ENCODE data around the gene ODAPH. TPM values are rescaled to one million over a fixed set of nuclear protein-coding genes. Genes with fewer than 3 reads are reported as not detected.
A peak's percentile ranks its signal among the peaks of the same experiment; 100 is the strongest.

ODAPH gene
- total and polyA plus RNA-seq, 4 donors = not detected

DNA sequence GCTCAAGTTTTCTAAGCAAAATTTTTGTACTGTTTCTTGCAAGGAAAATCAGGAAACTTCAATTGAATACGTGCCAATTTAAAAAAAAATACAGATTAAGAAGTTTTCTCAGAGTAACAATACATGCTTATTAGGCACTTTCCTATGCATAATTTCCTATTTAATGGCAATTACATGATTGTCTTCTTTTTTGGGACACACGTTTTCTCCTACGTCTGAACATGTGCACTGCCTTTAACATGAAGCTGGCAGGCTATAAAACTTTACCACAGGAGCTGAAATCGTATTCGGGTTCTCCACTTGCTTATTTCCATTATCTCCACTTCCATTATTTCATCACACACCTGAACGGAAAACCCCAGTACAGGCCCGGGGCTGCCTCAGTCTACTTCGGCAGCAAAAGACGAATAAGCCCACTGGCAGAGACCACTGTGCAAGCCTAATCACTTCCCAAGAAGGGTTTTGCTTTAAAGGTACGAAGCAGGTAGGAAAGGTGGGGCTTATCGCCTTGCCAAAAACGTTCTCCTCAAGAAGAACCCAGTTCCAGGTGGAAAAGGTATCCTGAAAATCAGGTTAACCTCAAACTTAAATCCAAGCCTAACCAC, 42.2 kb upstream of the ODAPH start:
- H3K27ac ChIP-seq (ENCODE audit: low read depth in 1 of 2, low read length in 2 of 2) = peak overlapping the region; percentile 97

DNA sequence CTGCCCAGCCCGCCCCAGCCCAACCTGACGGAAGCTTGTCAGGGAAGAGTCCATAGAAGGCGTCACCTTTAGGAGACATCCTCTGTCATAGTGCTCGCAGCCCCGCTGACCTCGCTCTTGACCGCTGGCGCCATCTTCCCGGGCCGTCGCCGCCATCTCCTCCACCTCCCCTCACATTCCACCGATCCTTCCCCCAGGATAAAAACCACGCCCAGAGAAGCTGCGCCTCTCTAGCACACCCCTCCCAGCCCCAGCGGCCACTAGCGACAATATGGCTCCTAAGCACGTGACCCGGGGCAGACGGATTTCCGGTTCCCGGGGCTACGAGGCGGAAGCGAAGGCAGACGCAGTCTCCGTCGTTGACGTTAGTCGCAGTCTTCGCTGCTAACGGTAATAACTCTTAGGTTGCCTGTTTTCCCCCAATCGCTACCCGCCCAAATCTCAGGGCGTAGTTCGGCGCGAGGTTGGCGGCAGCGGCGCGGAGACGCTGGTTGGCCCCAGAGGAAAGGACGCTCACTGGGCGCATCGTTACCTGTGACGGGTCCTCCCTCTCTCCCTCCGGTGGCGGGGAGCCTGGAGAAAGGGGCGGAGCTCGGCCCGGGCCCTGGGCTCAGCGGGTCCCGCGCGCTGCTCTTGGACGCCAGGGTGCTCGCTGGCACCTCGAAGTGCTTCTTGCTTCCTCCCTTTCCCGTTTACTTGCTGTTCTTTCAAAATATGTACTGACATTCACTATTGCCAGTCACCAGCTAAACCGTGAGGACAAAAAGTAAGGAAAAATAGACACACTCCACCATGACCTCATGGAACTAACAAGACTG, 41.5 kb upstream of the ODAPH start, which contains the start of the genes RCHY1 and THAP6:
Gene RCHY1 (minus strand): TSS at position 273 of the 818 bp plus-strand sequence. CDS start 117 bp downstream, at position 156.
Gene THAP6 (plus strand): TSS at position 343 of the 818 bp plus-strand sequence. CDS start 980 bp downstream, outside the sequence.
- peaks cover 0 to 13% (median 5%) of the 10 kb centered on the region in 4 donors for H3K36me3 ChIP-seq (ENCODE audit: control insufficient read depth in 4 of 4, insufficient read depth in 3 of 4, low read depth in 1 of 4, low read length in 3 of 4)
- DNase-seq (ENCODE audit: low spot score) = peak; percentile 93
- H3K27me3 ChIP-seq (ENCODE audit: control insufficient read depth in 4 of 4, insufficient read depth in 4 of 4, low read length in 3 of 4) = no peaks in the 10 kb centered on the region
- WGBS = under 1% methylated on average over 61 of the region's 61 CpGs
- H3K4me1 ChIP-seq (ENCODE audit: control insufficient read depth in 4 of 4, insufficient read depth in 4 of 4, low read length in 3 of 4) = peaks cover 6 to 34% (median 17%) of the 10 kb centered on the region in 4 donors
- H3K27ac ChIP-seq (ENCODE audit: low read depth in 1 of 2, low read length in 2 of 2) = peak within 1 kb of the TSS; percentile 97
- TF ChIP-seq TAF1 (conservative IDR thresholded peaks at IDR 0.05) (peak; percentile 85), FOXA1 (IDR thresholded peaks at IDR 0.05) (no peak), RXRA (IDR thresholded peaks at IDR 0.05) (peak; percentile 61 to 69), RAD21 (IDR thresholded peaks at IDR 0.05) (peak in 1 of 2 donors; percentile 19), EGR1 (IDR thresholded peaks at IDR 0.05; ENCODE audit: low read depth in 2 of 2) (peak in 1 of 2 donors; percentile 34), JUND (IDR thresholded peaks at IDR 0.05) (peak in 1 of 2 donors; percentile 55), GABPA (IDR thresholded peaks at IDR 0.05 in 1 of 2, conservative IDR thresholded peaks at IDR 0.05 in 1 of 2) (peak; percentile 92 to 98), NR2F2 (IDR thresholded peaks at IDR 0.05) (peak; percentile 58), HNF4A (conservative IDR thresholded peaks at IDR 0.05) (peak in 1 of 2 donors; percentile 4), HNF4G (IDR thresholded peaks at IDR 0.05) (no peak), FOXA2 (IDR thresholded peaks at IDR 0.05) (no peak), SP1 (IDR thresholded peaks at IDR 0.05) (peak; percentile 75), YY1 (IDR thresholded peaks at IDR 0.05) (peak; percentile 99)
- TF ChIP-seq, protein P1, sequence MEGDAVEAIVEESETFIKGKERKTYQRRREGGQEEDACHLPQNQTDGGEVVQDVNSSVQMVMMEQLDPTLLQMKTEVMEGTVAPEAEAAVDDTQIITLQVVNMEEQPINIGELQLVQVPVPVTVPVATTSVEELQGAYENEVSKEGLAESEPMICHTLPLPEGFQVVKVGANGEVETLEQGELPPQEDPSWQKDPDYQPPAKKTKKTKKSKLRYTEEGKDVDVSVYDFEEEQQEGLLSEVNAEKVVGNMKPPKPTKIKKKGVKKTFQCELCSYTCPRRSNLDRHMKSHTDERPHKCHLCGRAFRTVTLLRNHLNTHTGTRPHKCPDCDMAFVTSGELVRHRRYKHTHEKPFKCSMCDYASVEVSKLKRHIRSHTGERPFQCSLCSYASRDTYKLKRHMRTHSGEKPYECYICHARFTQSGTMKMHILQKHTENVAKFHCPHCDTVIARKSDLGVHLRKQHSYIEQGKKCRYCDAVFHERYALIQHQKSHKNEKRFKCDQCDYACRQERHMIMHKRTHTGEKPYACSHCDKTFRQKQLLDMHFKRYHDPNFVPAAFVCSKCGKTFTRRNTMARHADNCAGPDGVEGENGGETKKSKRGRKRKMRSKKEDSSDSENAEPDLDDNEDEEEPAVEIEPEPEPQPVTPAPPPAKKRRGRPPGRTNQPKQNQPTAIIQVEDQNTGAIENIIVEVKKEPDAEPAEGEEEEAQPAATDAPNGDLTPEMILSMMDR (IDR thresholded peaks at IDR 0.05; ENCODE audit: low read depth, low read length, missing input control) = no peak
- TF ChIP-seq, protein P2, sequence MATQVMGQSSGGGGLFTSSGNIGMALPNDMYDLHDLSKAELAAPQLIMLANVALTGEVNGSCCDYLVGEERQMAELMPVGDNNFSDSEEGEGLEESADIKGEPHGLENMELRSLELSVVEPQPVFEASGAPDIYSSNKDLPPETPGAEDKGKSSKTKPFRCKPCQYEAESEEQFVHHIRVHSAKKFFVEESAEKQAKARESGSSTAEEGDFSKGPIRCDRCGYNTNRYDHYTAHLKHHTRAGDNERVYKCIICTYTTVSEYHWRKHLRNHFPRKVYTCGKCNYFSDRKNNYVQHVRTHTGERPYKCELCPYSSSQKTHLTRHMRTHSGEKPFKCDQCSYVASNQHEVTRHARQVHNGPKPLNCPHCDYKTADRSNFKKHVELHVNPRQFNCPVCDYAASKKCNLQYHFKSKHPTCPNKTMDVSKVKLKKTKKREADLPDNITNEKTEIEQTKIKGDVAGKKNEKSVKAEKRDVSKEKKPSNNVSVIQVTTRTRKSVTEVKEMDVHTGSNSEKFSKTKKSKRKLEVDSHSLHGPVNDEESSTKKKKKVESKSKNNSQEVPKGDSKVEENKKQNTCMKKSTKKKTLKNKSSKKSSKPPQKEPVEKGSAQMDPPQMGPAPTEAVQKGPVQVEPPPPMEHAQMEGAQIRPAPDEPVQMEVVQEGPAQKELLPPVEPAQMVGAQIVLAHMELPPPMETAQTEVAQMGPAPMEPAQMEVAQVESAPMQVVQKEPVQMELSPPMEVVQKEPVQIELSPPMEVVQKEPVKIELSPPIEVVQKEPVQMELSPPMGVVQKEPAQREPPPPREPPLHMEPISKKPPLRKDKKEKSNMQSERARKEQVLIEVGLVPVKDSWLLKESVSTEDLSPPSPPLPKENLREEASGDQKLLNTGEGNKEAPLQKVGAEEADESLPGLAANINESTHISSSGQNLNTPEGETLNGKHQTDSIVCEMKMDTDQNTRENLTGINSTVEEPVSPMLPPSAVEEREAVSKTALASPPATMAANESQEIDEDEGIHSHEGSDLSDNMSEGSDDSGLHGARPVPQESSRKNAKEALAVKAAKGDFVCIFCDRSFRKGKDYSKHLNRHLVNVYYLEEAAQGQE (IDR thresholded peaks at IDR 0.05) = peak; percentile 61
- TF ChIP-seq, protein P3, sequence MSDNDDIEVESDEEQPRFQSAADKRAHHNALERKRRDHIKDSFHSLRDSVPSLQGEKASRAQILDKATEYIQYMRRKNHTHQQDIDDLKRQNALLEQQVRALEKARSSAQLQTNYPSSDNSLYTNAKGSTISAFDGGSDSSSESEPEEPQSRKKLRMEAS (IDR thresholded peaks at IDR 0.05) = peak; percentile 96
- TF ChIP-seq, protein P4, sequence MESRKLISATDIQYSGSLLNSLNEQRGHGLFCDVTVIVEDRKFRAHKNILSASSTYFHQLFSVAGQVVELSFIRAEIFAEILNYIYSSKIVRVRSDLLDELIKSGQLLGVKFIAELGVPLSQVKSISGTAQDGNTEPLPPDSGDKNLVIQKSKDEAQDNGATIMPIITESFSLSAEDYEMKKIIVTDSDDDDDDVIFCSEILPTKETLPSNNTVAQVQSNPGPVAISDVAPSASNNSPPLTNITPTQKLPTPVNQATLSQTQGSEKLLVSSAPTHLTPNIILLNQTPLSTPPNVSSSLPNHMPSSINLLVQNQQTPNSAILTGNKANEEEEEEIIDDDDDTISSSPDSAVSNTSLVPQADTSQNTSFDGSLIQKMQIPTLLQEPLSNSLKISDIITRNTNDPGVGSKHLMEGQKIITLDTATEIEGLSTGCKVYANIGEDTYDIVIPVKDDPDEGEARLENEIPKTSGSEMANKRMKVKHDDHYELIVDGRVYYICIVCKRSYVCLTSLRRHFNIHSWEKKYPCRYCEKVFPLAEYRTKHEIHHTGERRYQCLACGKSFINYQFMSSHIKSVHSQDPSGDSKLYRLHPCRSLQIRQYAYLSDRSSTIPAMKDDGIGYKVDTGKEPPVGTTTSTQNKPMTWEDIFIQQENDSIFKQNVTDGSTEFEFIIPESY (IDR thresholded peaks at IDR 0.05) = peak; percentile 40
- TF ChIP-seq, protein P5, sequence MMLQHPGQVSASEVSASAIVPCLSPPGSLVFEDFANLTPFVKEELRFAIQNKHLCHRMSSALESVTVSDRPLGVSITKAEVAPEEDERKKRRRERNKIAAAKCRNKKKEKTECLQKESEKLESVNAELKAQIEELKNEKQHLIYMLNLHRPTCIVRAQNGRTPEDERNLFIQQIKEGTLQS (IDR thresholded peaks at IDR 0.05) = peak; percentile 23
- H3K4me3 ChIP-seq (ENCODE audit: low read depth in 1 of 3, low read length in 3 of 3) = peak within 1 kb of the TSS; percentile 58 to 97 (median 93)
- H3K9me3 ChIP-seq (ENCODE audit: control insufficient read depth in 4 of 4, low read length in 3 of 4) = no peaks in the 10 kb centered on the region
- H3K9ac ChIP-seq (ENCODE audit: low read depth in 1 of 2, low read length in 2 of 2) = peak within 1 kb of the TSS; percentile 50 to 93

More for the DNA sequence above, 42.2 kb upstream of the ODAPH start:
- TF ChIP-seq RXRA (IDR thresholded peaks at IDR 0.05) (no peak), JUND (IDR thresholded peaks at IDR 0.05) (peak in 1 of 2 donors; percentile 1)
- Histone ChIP-seq H3K4me3 (ENCODE audit: low read depth in 1 of 3, low read length in 3 of 3) (peak overlapping the region; percentile 58 to 97 (median 93)), H3K36me3 (ENCODE audit: control insufficient read depth in 4 of 4, insufficient read depth in 3 of 4, low read depth in 1 of 4, low read length in 3 of 4) (peaks cover 0 to 9% (median 4%) of the 10 kb centered on the region in 4 donors), H3K9ac (ENCODE audit: low read depth in 1 of 2, low read length in 2 of 2) (peak overlapping the region; percentile 50 to 89), H3K9me3 (ENCODE audit: control insufficient read depth in 4 of 4, low read length in 3 of 4) (no peaks in the 10 kb centered on the region), H3K4me1 (ENCODE audit: control insufficient read depth in 4 of 4, insufficient read depth in 4 of 4, low read length in 3 of 4) (peaks cover 6 to 34% (median 17%) of the 10 kb centered on the region in 4 donors), H3K27me3 (ENCODE audit: control insufficient read depth in 4 of 4, insufficient read depth in 4 of 4, low read length in 3 of 4) (no peaks in the 10 kb centered on the region)
- no peak for DNase-seq (ENCODE audit: low spot score)
- WGBS = under 1% methylated on average over 12 of the region's 12 CpGs

All from liver (tissue), 9 donors.